SU-DHL-6 (cell line): ENCODE measurements around the gene CARD11.
A peak's percentile ranks its signal among the peaks of the same experiment; 100 is the strongest.

ENCODE experiments used
- CTCF ChIP-seq: fragments of 200-600 bp; sonication (generic); IDR thresholded peaks from one replicate; pipeline ENCODE4 v1.5.1; 2017; ENCODE audit warnings: antibody characterized with exemption, mild to moderate bottlenecking, low read length, moderate library complexity; ENCODE audit not compliant: insufficient read depth, poor library complexity, severe bottlenecking
- EZH2phosphoT487 ChIP-seq: fragments of 200-600 bp; sonication (generic), shearing (Covaris generic); conservative IDR thresholded peaks from 2 replicates; pipeline ENCODE4 v1.6.1; 2018; ENCODE audit warnings: mild to moderate bottlenecking, antibody characterized with exemption, low read length, moderate library complexity, mixed read lengths

DNA sequence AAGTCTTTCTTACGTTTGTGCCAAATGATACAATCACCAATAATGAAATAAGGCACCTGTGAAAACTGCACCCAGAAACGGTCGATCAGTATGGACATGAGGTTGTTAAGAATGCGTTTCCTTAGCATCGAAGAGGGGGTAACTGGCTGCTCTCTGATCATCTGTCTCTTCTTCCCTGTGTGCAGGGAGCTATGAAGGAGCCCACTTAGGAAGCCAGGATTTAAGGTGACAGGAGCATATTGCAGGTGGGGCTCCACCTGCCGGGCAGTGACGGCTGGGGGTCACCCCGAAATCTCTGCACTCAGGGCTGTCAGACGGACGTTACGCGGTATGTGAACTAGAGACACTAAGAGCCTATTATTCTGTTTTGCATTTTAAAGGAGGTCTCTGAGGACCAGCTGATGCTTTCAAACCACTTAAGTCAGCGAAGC lies 64.5 kb downstream of the CARD11 start:
- TF ChIP-seq CTCF: peak; percentile 52
- TF ChIP-seq EZH2phosphoT487: no peak
